Right lobe of liver (tissue), 6 donors: ENCODE results near the gene LMOD3. TPM values are rescaled to one million over a fixed set of nuclear protein-coding genes. Genes with fewer than 3 reads are reported as not detected.

Experiments used
- ATAC-seq, 4 donors: fragments of 200-7000 bp; cut with Tn5 transposase; one replicate each; pipeline ENCODE4 v1.9.1; 2020; ENCODE audit warnings: mild to moderate bottlenecking in 4 of 4, moderate library complexity in 4 of 4
- DNase-seq, 3 donors: peaks; one replicate each; pipeline ENCODE4 v3.0.0-alpha.2; 2020
- H3K27ac ChIP-seq, 3 donors: fragments of 200-600 bp; one replicate each; pipeline ENCODE4 v1.8.0; 2022
- H3K27me3 ChIP-seq, 2 donors: fragments of 200-600 bp; one replicate each; pipeline ENCODE4 v1.8.0; 2022
- H3K36me3 ChIP-seq, 4 donors: fragments of 200-600 bp; sonication (generic) in 1 of 4; one replicate each; pipeline versions ENCODE4 v1.5.1 to v1.8.0; 2017 to 2022; ENCODE audit warnings: control low read depth in 1 of 4
- H3K4me1 ChIP-seq, 4 donors: fragments of 200-600 bp; sonication (generic) in 1 of 4; one replicate each; pipeline versions ENCODE4 v1.5.1 to v1.8.0; 2017 to 2022; ENCODE audit warnings: control low read depth in 1 of 4
- H3K4me3 ChIP-seq, 3 donors: fragments of 200-600 bp; one replicate each; pipeline ENCODE4 v1.8.0; 2022
- H3K9me3 ChIP-seq, 4 donors: fragments of 200-600 bp; sonication (generic) in 1 of 4; one replicate each; pipeline versions ENCODE4 v1.5.1 to v1.8.0; 2017 to 2022; ENCODE audit warnings: control low read depth in 1 of 4
- CTCF ChIP-seq, 4 donors: fragments of 200-600 bp in 3 of 4; fragments of 450-650 bp in 1 of 4; IDR thresholded peaks; one replicate each; pipeline versions ENCODE4 v1.5.1 to v1.8.0; 2016 to 2022; ENCODE audit warnings: antibody characterized with exemption in 4 of 4, mild to moderate bottlenecking in 2 of 4
- POLR2A ChIP-seq: fragments of 450-650 bp; IDR thresholded peaks from one replicate; pipeline ENCODE4 v1.6.1; 2017; ENCODE audit warnings: antibody characterized with exemption, mild to moderate bottlenecking
- WGBS: methylation state at CpG from one replicate; pipeline ENCODE4 v1.1.6; 2018; ENCODE audit warnings: low coverage, low lambda C conversion rate; ENCODE audit not compliant: insufficient coverage; ENCODE audit errors: missing lambda C conversion rate; 5-methylcytosine and 5-hydroxymethylcytosine counted together
- intact Hi-C, 2 donors: fragments of 100-400 bp; cut with DNase I; formaldehyde crosslinking; loops; one replicate each; pipeline versions ENCODE4 v1.11.2 to v1.14.1; 2022
- total RNA-seq, 6 experiments: library from RNA; depleted of rRNA in 2 of 6; stranded (reverse); fragments of >200 nt in 2 of 6; fragmentation: NEBNext Ultra II Directional in 3 of 6; extraction: Animal tissue kit (Norgen Biotek cat#: 25700) in 3 of 6; gene quantifications; one replicate each; pipeline versions ENCODE4 v1.1.0 to v1.2.4, GENCODE V29; 2016 to 2023
- donor health status: DM: no; HTN: yes; CAD: no.
- donor health status: DM: no; HTN: no; CAD: no.
- donor health status: DM: no; HTN: no; CAD: no.
- donor health status: DM: no; HTN: yes; CAD: no.
- donor health status: DM: no; HTN: yes; CAD: no.

Gene LMOD3
- total RNA-seq, 6 experiments from 2014 or later = 0.07 to 0.25 (median 0.13) TPM; not detected in 3

DNA sequence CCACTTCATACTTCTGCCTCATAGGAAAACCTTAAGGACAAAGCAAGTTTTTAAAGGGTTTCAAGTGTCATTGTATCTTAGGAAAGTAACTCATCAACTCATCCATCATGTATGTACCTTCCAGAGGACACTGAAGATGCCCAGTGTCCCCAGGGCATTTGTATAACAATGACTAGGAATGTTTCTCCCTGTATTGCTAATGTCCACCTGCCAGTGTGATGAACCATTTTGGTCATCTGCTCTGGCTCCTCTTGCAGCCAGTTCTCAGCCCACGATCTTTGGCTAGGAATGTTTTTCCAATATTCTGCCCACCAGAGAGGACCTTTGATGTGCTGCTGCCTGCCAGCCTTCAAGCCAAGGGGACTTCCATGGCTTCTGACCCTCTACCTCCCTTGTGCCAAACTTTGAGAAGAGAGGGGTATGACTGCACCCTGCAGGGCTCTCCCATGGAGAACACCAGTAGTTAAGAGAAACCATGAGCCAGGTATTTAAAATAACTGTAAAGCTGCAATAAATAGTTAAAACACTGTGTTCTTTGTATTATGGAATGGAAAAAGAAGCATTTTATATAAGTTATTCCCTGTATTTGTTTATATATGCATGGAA lies 11.4 kb downstream of the LMOD3 start:
- intact Hi-C loops = no loop called here
- ATAC-seq (peak in 2 of 4 donors; percentile 26 to 29), DNase-seq (no peak)
- Histone ChIP-seq H3K27me3 (no peaks in the 10 kb centered on the region), H3K4me1 (no peaks in the 10 kb centered on the region), H3K27ac (no peak overlapping the region), H3K4me3 (no peak overlapping the region), H3K36me3 (no peaks in the 10 kb centered on the region), H3K9me3 (no peaks in the 10 kb centered on the region)
- WGBS = 22% methylated on average over 1 of the region's 1 CpG
- TF ChIP-seq CTCF (IDR thresholded peaks at IDR 0.05) = no peak
- TF ChIP-seq POLR2A = no peak

- WGBS = 70% methylated on average over 5 of the region's 5 CpGs
- Histone ChIP-seq H3K36me3 (peaks cover 0 to 20% (median 2%) of the 10 kb centered on the region in 4 donors), H3K27me3 (no peaks in the 10 kb centered on the region), H3K27ac (no peak overlapping the region), H3K4me1 (no peaks in the 10 kb centered on the region), H3K4me3 (no peak overlapping the region), H3K9me3 (no peaks in the 10 kb centered on the region)
- ATAC-seq (no peak), DNase-seq (no peak)
- TF ChIP-seq POLR2A (no peak), CTCF (IDR thresholded peaks at IDR 0.05) (no peak)
- intact Hi-C loops = no loop called here
These were observed 13.6 kb downstream of the LMOD3 start for GRCh38 chr3:69108811-69109210.

DNA sequence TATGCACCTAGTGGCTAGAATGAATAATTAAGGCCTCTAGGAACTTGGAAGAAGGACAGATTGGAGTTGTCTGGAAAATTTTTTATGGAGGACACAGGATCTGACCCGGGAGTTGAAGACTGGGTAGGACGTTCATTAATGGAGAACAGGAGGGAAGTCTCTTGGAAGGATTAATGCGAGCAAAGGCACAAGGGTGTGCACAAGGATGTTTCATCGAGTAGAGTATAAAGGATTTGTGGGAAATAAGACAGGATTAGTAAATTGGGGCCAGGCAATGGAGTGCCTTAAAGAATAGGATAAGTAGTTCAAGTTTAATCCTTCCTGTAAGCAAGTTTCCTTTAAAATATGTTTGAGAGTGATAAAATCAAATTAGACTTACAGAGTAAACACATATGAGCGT lies 14.6 kb downstream of the LMOD3 start:
- Histone ChIP-seq H3K9me3 (no peaks in the 10 kb centered on the region), H3K27ac (no peak overlapping the region), H3K4me3 (no peak overlapping the region), H3K4me1 (no peaks in the 10 kb centered on the region), H3K27me3 (no peaks in the 10 kb centered on the region), H3K36me3 (peaks cover 0 to 29% (median 2%) of the 10 kb centered on the region in 4 donors)
- ATAC-seq (no peak), DNase-seq (no peak)
- no peak for TF ChIP-seq CTCF (IDR thresholded peaks at IDR 0.05)
- no peak for TF ChIP-seq POLR2A
- WGBS = 75% methylated on average over 5 of the region's 5 CpGs
- intact Hi-C loops = no loop called here

DNA sequence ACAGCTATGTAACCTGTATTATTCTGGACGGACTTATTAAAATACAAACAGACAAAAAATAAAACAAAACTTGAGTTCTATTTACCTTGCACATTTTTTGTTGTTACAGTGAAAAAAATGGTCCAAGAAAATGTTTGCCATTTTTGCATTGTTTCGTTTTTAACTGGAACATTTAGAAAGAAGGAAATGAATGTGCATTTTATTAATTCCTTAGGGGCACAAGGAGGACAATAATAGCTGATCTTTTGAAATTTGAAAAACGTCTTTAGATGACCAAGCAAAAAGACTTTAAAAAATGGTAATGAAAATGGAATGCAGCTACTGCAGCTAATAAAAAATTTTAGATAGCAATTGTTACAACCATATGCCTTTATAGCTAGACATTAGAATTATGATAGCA lies 17.1 kb downstream of the LMOD3 start:
- no peak for TF ChIP-seq POLR2A
- TF ChIP-seq CTCF (IDR thresholded peaks at IDR 0.05) = no peak
- no peak for DNase-seq
- 46% methylated on average over 3 of the region's 3 CpGs for WGBS
- Histone ChIP-seq H3K36me3 (peaks cover 0 to 43% (median 4%) of the 10 kb centered on the region in 4 donors), H3K27ac (no peak overlapping the region), H3K27me3 (no peaks in the 10 kb centered on the region), H3K4me1 (peaks cover 0 to 2% (median 0%) of the 10 kb centered on the region in 4 donors), H3K4me3 (no peak overlapping the region), H3K9me3 (no peaks in the 10 kb centered on the region)
- peak in 1 of 4 donors; percentile 16 for ATAC-seq
- intact Hi-C loops = no loop called here
